ENCODE data around the gene SMPD4.

DNA sequence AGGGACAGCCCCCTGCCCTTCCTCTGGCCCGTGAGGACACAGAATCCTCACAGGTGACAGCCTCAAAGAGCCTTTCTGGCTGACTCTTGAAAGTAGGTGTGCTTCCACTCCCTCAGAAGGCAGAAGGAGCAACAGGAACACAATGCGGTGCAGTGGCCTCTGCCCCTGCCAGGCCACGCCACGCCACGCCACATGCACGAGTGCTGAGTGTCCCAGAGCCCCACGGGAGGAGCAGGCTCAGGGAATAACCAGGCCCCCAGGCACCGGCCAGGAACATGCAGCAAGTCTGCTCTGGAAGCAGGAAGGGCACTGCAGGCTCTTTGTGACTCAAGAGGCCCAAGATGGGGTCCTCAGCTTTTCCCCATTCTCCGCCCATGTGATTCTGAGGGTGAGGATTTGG is 18.4 kb downstream of the SMPD4 start:
- TF ChIP-seq, protein P1, sequence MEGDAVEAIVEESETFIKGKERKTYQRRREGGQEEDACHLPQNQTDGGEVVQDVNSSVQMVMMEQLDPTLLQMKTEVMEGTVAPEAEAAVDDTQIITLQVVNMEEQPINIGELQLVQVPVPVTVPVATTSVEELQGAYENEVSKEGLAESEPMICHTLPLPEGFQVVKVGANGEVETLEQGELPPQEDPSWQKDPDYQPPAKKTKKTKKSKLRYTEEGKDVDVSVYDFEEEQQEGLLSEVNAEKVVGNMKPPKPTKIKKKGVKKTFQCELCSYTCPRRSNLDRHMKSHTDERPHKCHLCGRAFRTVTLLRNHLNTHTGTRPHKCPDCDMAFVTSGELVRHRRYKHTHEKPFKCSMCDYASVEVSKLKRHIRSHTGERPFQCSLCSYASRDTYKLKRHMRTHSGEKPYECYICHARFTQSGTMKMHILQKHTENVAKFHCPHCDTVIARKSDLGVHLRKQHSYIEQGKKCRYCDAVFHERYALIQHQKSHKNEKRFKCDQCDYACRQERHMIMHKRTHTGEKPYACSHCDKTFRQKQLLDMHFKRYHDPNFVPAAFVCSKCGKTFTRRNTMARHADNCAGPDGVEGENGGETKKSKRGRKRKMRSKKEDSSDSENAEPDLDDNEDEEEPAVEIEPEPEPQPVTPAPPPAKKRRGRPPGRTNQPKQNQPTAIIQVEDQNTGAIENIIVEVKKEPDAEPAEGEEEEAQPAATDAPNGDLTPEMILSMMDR (IDR thresholded peaks at IDR 0.05; ENCODE audit: low read depth, low read length) = no peak
- no peak for TF ChIP-seq EZH2phosphoT487 (IDR thresholded peaks at IDR 0.05; ENCODE audit: low read depth)
